Glomerular endothelial cell (primary cell): Measurements from ENCODE around the gene SMIM15. TPM values are rescaled to one million over a fixed set of nuclear protein-coding genes. Genes with fewer than 3 reads are reported as not detected.

Experiments
- DNase-seq: peaks from one replicate; pipeline ENCODE4 v3.0.0-alpha.2; 2011; ENCODE audit warnings: low read depth, low spot score; ENCODE audit errors: extremely low read depth
- total RNA-seq: library from RNA; depleted of rRNA; stranded (reverse); fragments of >200 nt; gene quantifications from 2 replicates; pipeline ENCODE4 v1.2.3, GENCODE V29; 2015

The SMIM15 gene
- total RNA-seq, 1 donor from 2014 or later: 34.1 TPM

DNA sequence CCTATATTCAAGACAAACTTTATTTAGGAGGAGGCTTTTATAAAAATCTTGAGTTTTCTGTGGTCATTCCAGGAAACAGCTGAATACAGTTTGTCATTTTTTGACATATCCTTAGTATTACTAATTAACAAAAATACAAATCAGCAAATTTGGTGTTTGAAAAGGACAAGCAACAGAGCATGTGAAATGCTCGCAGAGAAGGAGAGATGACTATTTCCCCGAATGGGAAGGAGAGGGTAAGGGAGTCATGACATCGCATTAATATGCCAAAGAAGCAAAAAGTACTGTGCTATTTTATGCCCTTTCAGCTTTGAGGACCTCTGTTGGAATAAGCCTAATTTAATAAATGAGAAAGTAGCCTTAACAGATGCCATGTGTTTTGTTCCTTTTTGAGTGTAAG lies 1.8 kb downstream of the SMIM15 start:
- no peak for DNase-seq

- no peak for DNase-seq
Observed at GRCh38 chr5:61159836-61160235, 2.4 kb downstream of the SMIM15 start.

DNA sequence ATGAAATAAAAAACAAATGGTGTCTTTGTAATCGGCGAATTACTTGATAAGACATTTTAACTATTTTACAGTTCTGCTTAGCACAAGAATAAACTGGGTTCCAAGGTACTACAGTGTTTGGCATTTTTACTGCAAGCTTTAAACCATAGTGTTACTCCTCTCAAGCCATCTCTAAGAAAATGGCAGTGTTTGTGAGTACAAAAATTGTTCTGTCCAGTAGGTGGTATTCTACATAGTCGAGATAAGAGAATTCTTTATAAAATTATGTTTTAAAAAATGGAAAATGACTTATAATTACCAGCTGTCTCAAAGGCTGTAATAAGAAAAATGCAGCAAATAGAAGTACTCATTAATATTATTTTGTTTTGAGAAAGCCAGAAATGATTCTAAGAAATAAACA lies 3.2 kb downstream of the SMIM15 start:
- DNase-seq: no peak

- DNase-seq: no peak
Observed at GRCh38 chr5:61151893-61152292, 10.4 kb downstream of the SMIM15 start.

GRCh38 chr5:61148515-61148914 lies 13.8 kb downstream of the SMIM15 start:
- no peak for DNase-seq

DNA sequence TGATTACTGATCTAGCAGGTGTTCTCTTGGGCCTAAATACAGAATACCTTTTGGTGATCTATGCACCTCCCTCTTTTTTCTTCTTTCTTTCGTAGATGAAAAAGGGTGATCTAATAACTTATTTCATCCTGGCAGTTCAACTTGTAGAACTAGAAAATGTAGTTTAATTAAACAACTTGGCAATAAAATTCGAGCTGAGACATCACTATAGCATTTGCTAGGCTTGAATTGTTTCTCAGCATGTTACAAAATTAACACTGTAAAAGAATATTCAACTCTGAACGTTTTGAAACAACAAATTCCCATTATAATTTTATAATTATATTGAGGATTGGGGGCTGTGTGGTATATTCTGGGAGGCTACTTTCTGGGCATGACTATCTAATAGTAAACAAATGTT lies 19.5 kb downstream of the SMIM15 start:
- no peak for DNase-seq

DNA sequence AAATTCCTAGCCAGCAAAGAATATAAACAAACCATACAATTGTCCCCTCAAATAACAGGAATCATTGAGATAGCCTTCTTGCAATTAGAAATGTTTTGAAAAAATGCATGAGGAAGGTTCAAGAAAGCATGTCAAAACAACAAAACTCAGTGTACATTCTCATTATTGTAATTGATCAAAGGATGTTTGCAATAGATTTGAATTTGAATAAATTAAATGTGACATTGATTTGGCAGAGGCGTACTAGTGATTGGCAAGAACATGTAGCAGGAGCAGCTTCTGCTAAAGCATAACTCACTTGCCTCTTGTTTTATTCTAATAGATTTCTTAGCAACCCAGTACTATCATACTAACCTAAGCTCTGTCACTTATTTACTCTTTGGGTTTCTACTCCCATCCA lies 19.9 kb downstream of the SMIM15 start:
- DNase-seq: no peak

DNA sequence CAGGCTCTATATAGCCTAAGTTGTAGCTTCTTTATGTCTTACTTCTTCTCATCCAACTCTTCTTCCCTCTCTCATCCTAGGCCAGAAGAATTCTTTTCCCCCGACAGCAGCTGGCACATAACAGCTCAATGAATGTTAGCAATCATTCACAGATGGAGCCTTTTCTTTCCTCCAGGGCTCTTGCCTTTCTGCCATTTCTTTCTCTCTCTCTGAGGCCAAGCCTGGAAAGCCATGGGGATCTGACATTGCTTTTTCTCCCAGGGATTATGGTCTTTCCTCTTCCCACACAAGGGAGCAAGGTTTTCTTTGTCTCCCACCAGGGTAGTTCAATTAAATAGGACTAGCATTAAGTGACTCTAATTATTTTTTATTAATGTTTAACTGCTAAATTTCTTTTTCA lies 20.5 kb downstream of the SMIM15 start:
- DNase-seq: no peak

- no peak for DNase-seq
Observed at GRCh38 chr5:61139931-61140330, 22.3 kb downstream of the SMIM15 start.

DNA sequence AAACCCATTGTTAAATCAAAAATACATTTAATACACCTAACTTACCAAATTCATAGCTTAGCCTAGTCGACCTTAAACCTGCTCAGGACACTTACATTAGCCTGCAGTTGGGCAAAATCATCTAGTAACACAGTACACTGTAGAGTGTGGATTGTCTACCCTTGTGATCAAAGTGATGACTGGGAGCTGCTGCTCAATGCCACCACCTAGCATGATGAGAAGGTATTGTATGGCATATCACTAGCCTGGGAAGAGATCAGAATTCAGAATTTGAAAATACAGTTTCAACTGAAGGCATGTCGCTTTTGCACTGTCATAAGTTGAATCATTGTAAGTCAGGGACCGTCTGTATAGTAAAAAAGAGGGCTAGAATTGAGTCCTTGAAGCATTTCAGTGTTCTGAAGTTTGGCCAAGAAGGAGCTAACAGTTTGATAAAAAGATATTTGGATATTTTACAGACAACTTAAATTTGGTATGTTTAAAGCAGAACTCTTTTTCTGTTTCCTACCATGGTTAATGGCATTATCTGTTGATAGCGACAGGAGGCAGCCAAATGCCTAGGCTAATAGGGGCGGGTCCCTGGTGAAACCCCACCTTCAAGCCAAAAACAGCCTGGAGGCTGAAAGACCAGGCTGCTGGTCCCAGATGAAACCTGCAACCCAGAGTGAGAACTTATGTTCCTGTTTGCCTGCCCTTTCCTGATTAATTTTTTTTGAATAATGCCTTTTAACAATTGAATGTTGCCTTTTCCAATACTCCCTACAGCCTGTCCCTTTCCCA lies 23.0 kb downstream of the SMIM15 start:
- no peak for DNase-seq

DNA sequence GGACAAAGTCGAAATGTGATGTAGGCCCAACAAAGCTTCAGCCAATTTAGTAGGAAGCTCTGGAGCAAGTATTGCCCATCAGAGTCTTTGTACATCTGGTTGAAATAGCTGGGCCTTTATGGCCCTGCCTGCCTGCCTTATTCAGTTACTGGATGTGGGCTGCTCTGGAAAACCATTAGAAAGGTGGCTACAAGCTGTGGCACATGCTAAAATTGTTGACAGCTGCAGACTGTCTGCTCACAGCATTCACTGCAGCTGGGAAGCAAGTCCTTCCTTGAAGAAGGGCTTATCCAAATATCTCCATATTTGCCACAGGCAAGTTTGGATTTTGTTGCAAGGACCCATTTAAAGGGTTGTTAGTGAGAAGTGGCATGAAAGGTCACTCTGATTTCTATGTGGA lies 24.4 kb downstream of the SMIM15 start:
- no peak for DNase-seq

- no peak for DNase-seq
Observed at GRCh38 chr5:61132559-61132958, 29.7 kb downstream of the SMIM15 start.

- no peak for DNase-seq
Observed at GRCh38 chr5:61130289-61130688, 32.0 kb downstream of the SMIM15 start.

- no peak for DNase-seq
Observed at GRCh38 chr5:61123145-61123544, 39.1 kb downstream of the SMIM15 start.

DNA sequence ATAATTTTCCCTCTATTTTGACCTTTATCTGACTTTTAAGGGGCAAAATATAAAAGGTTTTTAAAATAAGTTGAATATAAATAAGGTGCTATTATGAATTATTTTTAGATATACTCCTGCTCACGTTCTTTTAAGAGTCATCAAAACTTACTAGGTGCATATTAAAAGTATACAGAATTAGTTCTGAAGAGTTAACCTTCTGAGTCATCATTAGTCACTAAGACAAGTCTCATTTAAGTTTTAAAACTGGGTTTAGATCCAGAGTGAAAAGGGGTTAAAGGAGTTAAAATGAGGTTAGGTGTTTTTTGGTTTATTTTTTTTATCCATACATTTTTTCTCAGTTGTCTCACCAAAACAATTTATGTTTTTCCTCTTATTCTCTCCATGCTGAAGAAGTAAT lies 41.7 kb downstream of the SMIM15 start:
- no peak for DNase-seq

- no peak for DNase-seq
Observed at GRCh38 chr5:61119066-61119465, 43.2 kb downstream of the SMIM15 start.

- no peak for DNase-seq
Observed at GRCh38 chr5:61115968-61116367, 46.3 kb downstream of the SMIM15 start.

DNA sequence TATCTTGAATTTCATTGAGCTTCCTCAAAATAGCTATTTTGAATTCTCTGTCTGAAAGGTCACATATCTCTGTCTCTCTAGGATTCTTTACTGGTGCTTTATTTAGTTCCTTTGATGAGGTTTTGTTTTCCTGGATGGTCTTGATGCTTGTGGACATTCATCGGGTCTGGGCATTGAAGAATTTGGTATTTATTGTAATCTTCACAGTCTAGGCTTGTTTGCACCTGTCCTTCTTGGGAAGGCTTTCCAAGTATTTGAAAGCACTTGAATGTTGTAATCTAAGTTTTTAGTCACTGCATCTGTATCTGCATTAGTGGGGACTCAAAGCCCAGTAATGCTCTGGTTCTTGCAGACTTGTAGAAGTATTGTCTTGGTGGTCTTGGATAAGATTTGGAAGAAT lies 47.8 kb downstream of the SMIM15 start:
- no peak for DNase-seq

Other genes with a start within 250 kb of the SMIM15 start
- gene ERCC8, start 217.4 kb downstream of the SMIM15 start, total RNA-seq: 9.6 and 11.1 TPM in 2 replicates
- 19.6 and 22.3 TPM in 2 replicates for gene NDUFAF2, start 217.3 kb downstream of the SMIM15 start, total RNA-seq
- 16.3 and 20.4 TPM in 2 replicates for gene ZSWIM6, start 169.8 kb upstream of the SMIM15 start, total RNA-seq